Suprapubic skin (tissue), 4 donors: ENCODE data around the gene KRTAP10-3.

Experiments
- EP300 ChIP-seq: sonication (generic); formaldehyde crosslinking; IDR thresholded peaks from one replicate; pipeline ENCODE4 v1.6.1; 2017; ENCODE audit warnings: antibody characterized with exemption
- POLR2A ChIP-seq, 2 donors: fragments of 450-650 bp; IDR thresholded peaks; one replicate each; pipeline ENCODE4 v1.6.1; 2017; ENCODE audit warnings: antibody characterized with exemption in 2 of 2, mild to moderate bottlenecking in 2 of 2, moderate library complexity in 2 of 2
- POLR2AphosphoS5 ChIP-seq, 3 donors: sonication (generic); formaldehyde crosslinking; IDR thresholded peaks; one replicate each; pipeline ENCODE4 v1.6.1; 2017; ENCODE audit warnings: antibody characterized with exemption in 3 of 3
- TF ChIP-seq, protein P1 (sequence below), 2 donors: fragments of 200-600 bp in 1 of 2; fragments of 450-650 bp in 1 of 2; sonication (generic) in 1 of 2; IDR thresholded peaks; one replicate each; pipeline ENCODE4 v1.5.1; 2016 to 2019; ENCODE audit warnings: antibody characterized with exemption in 2 of 2, mild to moderate bottlenecking in 1 of 2, moderate library complexity in 1 of 2

DNA sequence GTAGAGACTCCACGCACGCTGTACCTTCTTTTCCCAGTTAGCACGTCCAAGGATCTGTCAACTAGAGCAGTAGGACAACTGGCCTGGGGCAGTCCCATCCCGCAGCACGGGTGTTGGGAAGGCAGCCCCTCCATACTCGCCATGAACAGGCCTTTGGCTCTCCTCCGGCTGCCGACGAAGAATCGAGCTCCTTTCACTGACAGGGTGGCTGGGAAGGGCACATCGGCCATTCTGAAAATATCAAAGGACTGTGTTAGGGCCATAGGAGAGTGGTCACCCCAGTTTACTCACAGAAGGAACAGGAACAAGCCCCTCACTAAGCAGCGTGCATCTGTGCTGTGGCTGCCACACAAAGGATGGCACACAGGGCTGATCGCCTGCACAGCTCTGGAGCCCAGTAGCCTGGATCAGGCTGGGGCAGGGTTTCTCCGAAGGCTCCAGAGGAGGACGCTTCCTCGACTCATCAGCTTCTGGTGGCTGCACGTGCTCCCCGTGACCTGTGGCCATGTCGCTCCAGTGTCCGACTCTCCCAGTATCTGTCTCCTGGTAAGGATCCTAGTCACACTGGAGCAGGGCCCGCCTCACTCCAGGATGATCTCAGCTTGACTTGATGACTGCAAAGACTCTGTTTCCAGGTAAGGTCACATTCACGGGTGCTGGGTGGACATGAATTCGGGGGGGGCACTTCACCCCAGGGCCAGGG lies 27.5 kb downstream of the KRTAP10-3 start:
- TF ChIP-seq, protein P1, sequence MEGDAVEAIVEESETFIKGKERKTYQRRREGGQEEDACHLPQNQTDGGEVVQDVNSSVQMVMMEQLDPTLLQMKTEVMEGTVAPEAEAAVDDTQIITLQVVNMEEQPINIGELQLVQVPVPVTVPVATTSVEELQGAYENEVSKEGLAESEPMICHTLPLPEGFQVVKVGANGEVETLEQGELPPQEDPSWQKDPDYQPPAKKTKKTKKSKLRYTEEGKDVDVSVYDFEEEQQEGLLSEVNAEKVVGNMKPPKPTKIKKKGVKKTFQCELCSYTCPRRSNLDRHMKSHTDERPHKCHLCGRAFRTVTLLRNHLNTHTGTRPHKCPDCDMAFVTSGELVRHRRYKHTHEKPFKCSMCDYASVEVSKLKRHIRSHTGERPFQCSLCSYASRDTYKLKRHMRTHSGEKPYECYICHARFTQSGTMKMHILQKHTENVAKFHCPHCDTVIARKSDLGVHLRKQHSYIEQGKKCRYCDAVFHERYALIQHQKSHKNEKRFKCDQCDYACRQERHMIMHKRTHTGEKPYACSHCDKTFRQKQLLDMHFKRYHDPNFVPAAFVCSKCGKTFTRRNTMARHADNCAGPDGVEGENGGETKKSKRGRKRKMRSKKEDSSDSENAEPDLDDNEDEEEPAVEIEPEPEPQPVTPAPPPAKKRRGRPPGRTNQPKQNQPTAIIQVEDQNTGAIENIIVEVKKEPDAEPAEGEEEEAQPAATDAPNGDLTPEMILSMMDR (IDR thresholded peaks at IDR 0.05) = no peak
- TF ChIP-seq EP300 = no peak
- no peak for TF ChIP-seq POLR2A (IDR thresholded peaks at IDR 0.05)
- no peak for TF ChIP-seq POLR2AphosphoS5 (IDR thresholded peaks at IDR 0.05)
